Activated T-helper 1 cell treated with anti-CD3 and anti-CD28 coated beads, Interleukin-2, amount 50 U/mL, for 16 hours (primary cell): ENCODE measurements around the gene VEPH1.
A peak's percentile ranks its signal among the peaks of the same experiment; 100 is the strongest.

Source experiments
- DNase-seq, 2 donors: peaks; one replicate each; pipeline ENCODE4 v3.0.0-alpha.2; 2020; ENCODE audit warnings: low read depth in 1 of 2, low spot score in 1 of 2

VEPH1 gene

GRCh38 chr3:157271283-157271882 is 231.8 kb downstream of the VEPH1 start:
- no peak for DNase-seq

- DNase-seq: no peak
These were observed 235.2 kb downstream of the VEPH1 start for GRCh38 chr3:157268026-157268425.

- DNase-seq: no peak
These were observed 237.3 kb downstream of the VEPH1 start for GRCh38 chr3:157265931-157266330.

GRCh38 chr3:157263027-157263426 is 240.2 kb downstream of the VEPH1 start:
- DNase-seq: no peak

GRCh38 chr3:157261000-157261399 is 242.2 kb downstream of the VEPH1 start:
- no peak for DNase-seq

GRCh38 chr3:157259825-157260224 is 243.4 kb downstream of the VEPH1 start:
- DNase-seq: no peak

GRCh38 chr3:157257101-157257500 is 246.1 kb downstream of the VEPH1 start:
- no peak for DNase-seq

- no peak for DNase-seq
These were observed 247.4 kb downstream of the VEPH1 start for GRCh38 chr3:157255797-157256196.

- no peak for DNase-seq
These were observed 251.5 kb downstream of the VEPH1 start for GRCh38 chr3:157251685-157252084.

GRCh38 chr3:157249606-157250005 is 253.6 kb downstream of the VEPH1 start:
- no peak for DNase-seq

GRCh38 chr3:157248590-157249422 is 254.4 kb downstream of the VEPH1 start:
- DNase-seq: no peak

- no peak for DNase-seq
These were observed 255.8 kb downstream of the VEPH1 start for GRCh38 chr3:157247391-157247790.

GRCh38 chr3:157242836-157243235 is 260.4 kb downstream of the VEPH1 start:
- no peak for DNase-seq

- no peak for DNase-seq
These were observed 261.6 kb downstream of the VEPH1 start for GRCh38 chr3:157241599-157241998.

GRCh38 chr3:157240408-157240807 is 262.8 kb downstream of the VEPH1 start:
- no peak for DNase-seq

- DNase-seq: peak; percentile 40 to 43
These were observed 264.0 kb downstream of the VEPH1 start for GRCh38 chr3:157239082-157239704.

GRCh38 chr3:157238457-157238856 is 264.8 kb downstream of the VEPH1 start:
- no peak for DNase-seq

GRCh38 chr3:157237886-157238285 is 265.3 kb downstream of the VEPH1 start:
- no peak for DNase-seq

- DNase-seq: no peak
These were observed 267.9 kb downstream of the VEPH1 start for GRCh38 chr3:157235291-157235690.

- DNase-seq: no peak
These were observed 269.3 kb downstream of the VEPH1 start for GRCh38 chr3:157233923-157234322.

- DNase-seq: no peak
These were observed 271.1 kb downstream of the VEPH1 start for GRCh38 chr3:157232141-157232540.

GRCh38 chr3:157231071-157231470 is 272.1 kb downstream of the VEPH1 start:
- no peak for DNase-seq
